ENCODE results near the gene VEPH1.
A peak's percentile ranks its signal among the peaks of the same experiment; 100 is the strongest.

The VEPH1 gene

GRCh38 chr3:157487339-157487738, 15.9 kb downstream of the VEPH1 start:
- no peak for TF ChIP-seq CTCF (IDR thresholded peaks at IDR 0.05; ENCODE audit: unreplicated experiment in 3 of 3)
- H3K4me3 Mint-ChIP-seq: no peak overlapping the region

GRCh38 chr3:157479464-157480243, 23.6 kb downstream of the VEPH1 start:
- peaks cover 5% of the 10 kb centered on the region for H3K9me3 Mint-ChIP-seq
- no peak overlapping the region for H3K27ac Mint-ChIP-seq
- H3K4me3 Mint-ChIP-seq: no peak overlapping the region
- peaks cover 5% of the 10 kb centered on the region for H3K36me3 Mint-ChIP-seq (ENCODE audit: low read depth)
- H3K4me1 Mint-ChIP-seq: no peaks in the 10 kb centered on the region
- H3K27me3 Mint-ChIP-seq (ENCODE audit: low read depth): no peaks in the 10 kb centered on the region
- no peak for TF ChIP-seq CTCF (IDR thresholded peaks at IDR 0.05; ENCODE audit: unreplicated experiment in 3 of 3)

More at GRCh38 chr3:157487339-157487738, 15.9 kb downstream of the VEPH1 start:
- no peaks in the 10 kb centered on the region for H3K4me1 Mint-ChIP-seq
- H3K27ac Mint-ChIP-seq: no peak overlapping the region
- H3K36me3 Mint-ChIP-seq (ENCODE audit: low read depth): peaks cover 5% of the 10 kb centered on the region
- H3K27me3 Mint-ChIP-seq (ENCODE audit: low read depth): peaks cover 4% of the 10 kb centered on the region
- peaks cover 4% of the 10 kb centered on the region for H3K9me3 Mint-ChIP-seq

GRCh38 chr3:157477441-157477840, 25.8 kb downstream of the VEPH1 start:
- no peak overlapping the region for H3K4me3 Mint-ChIP-seq
- peaks cover 2% of the 10 kb centered on the region for H3K9me3 Mint-ChIP-seq
- no peaks in the 10 kb centered on the region for H3K27me3 Mint-ChIP-seq (ENCODE audit: low read depth)
- no peaks in the 10 kb centered on the region for H3K4me1 Mint-ChIP-seq
- no peak overlapping the region for H3K27ac Mint-ChIP-seq
- TF ChIP-seq CTCF (IDR thresholded peaks at IDR 0.05; ENCODE audit: unreplicated experiment in 3 of 3): no peak
- peaks cover under 1% of the 10 kb centered on the region for H3K36me3 Mint-ChIP-seq (ENCODE audit: low read depth)

- Mint-ChIP-seq H3K4me3 (no peak overlapping the region), H3K36me3 (ENCODE audit: low read depth) (no peaks in the 10 kb centered on the region), H3K9me3 (no peaks in the 10 kb centered on the region), H3K27me3 (ENCODE audit: low read depth) (peaks cover 4% of the 10 kb centered on the region), H3K27ac (no peak overlapping the region), H3K4me1 (no peaks in the 10 kb centered on the region)
- no peak for TF ChIP-seq CTCF (IDR thresholded peaks at IDR 0.05; ENCODE audit: unreplicated experiment in 3 of 3)
Measured at GRCh38 chr3:157475921-157476414, 27.2 kb downstream of the VEPH1 start.

- H3K9me3 Mint-ChIP-seq: no peaks in the 10 kb centered on the region
- H3K36me3 Mint-ChIP-seq (ENCODE audit: low read depth): no peaks in the 10 kb centered on the region
- H3K27ac Mint-ChIP-seq: no peak overlapping the region
- H3K4me3 Mint-ChIP-seq: no peak overlapping the region
- no peaks in the 10 kb centered on the region for H3K4me1 Mint-ChIP-seq
- TF ChIP-seq CTCF (IDR thresholded peaks at IDR 0.05; ENCODE audit: unreplicated experiment in 3 of 3): no peak
- H3K27me3 Mint-ChIP-seq (ENCODE audit: low read depth): peaks cover 5% of the 10 kb centered on the region
Measured at GRCh38 chr3:157472648-157473047, 30.6 kb downstream of the VEPH1 start.

- no peak for TF ChIP-seq CTCF (IDR thresholded peaks at IDR 0.05; ENCODE audit: unreplicated experiment in 3 of 3)
- H3K9me3 Mint-ChIP-seq: no peaks in the 10 kb centered on the region
- peak overlapping the region in 1 of 3 experiments; percentile 41 for H3K27ac Mint-ChIP-seq
- H3K27me3 Mint-ChIP-seq (ENCODE audit: low read depth): peaks cover 7% of the 10 kb centered on the region
- no peak overlapping the region for H3K4me3 Mint-ChIP-seq
- H3K4me1 Mint-ChIP-seq: peaks cover 5% of the 10 kb centered on the region
- H3K36me3 Mint-ChIP-seq (ENCODE audit: low read depth): no peaks in the 10 kb centered on the region
Measured at GRCh38 chr3:157471064-157471463, 32.2 kb downstream of the VEPH1 start.

Measured in nephron (organoid).